ENCODE data around the gene TMUB1. TPM values are rescaled to one million over a fixed set of nuclear protein-coding genes. Genes with fewer than 3 reads are reported as not detected.

Gene TMUB1
- 34.0 to 56.4 TPM (median 54.1 TPM) in 5 replicates for total RNA-seq (2022; extraction: Qiagen RNA extraction; ENCODE audit: low read depth)

GRCh38 chr7:151083071-151083823, at the start of gene TMUB1:
TMUB1 (minus strand) TSS chr7:151083493; CDS start chr7:151082563, 930 bp downstream.

GRCh38 chr7:151085691-151086620, 2.7 kb upstream of the TMUB1 start, which contains the start of gene AGAP3:
AGAP3 (plus strand) TSS chr7:151086475; CDS start chr7:151086742, 267 bp downstream.

GRCh38 chr7:151080522-151081169, 2.6 kb downstream of the TMUB1 start, which contains the start of gene FASTK:
FASTK (minus strand) TSS chr7:151080809; CDS start chr7:151080766, 43 bp downstream.

GRCh38 chr7:151059367-151060112, 23.8 kb downstream of the TMUB1 start, which contains the start of gene SLC4A2:
SLC4A2 (plus strand) TSS chr7:151059589; CDS start chr7:151061988, 2,399 bp downstream.

GRCh38 chr7:151057506-151057988, 25.7 kb downstream of the TMUB1 start, which contains the start of gene CDK5:
CDK5 (minus strand) TSS chr7:151057897; CDS start chr7:151057848, 49 bp downstream.

GRCh38 chr7:151047976-151048815, 35.1 kb downstream of the TMUB1 start, which contains the start of gene ASIC3:
ASIC3 (plus strand) TSS chr7:151048531; CDS start chr7:151048886, 355 bp downstream.

Other genes starting within 250 kb of the TMUB1 start
- not detected in 5 replicates for gene AOC1, start 231.0 kb downstream of the TMUB1 start, total RNA-seq (2022; extraction: Qiagen RNA extraction; ENCODE audit: low read depth)
- 1.2 to 1.6 TPM (median 1.5 TPM) in 5 replicates for gene KCNH2, start 105.2 kb downstream of the TMUB1 start, total RNA-seq (2022; extraction: Qiagen RNA extraction; ENCODE audit: low read depth)
- gene NOS3, start 92.5 kb downstream of the TMUB1 start, total RNA-seq (2022; extraction: Qiagen RNA extraction; ENCODE audit: low read depth) = 0.35 to 1.2 TPM (median 0.53 TPM) in 5 replicates
- gene ATG9B, start 59.0 kb downstream of the TMUB1 start, total RNA-seq (2022; extraction: Qiagen RNA extraction; ENCODE audit: low read depth) = 0.31 to 1.3 TPM (median 0.58 TPM) in 5 replicates
- gene ABCB8, start 55.0 kb downstream of the TMUB1 start, total RNA-seq (2022; extraction: Qiagen RNA extraction; ENCODE audit: low read depth) = 36.6 to 51.9 TPM (median 46.2 TPM) in 5 replicates
- gene ASIC3, start 35.0 kb downstream of the TMUB1 start, total RNA-seq (2022; extraction: Qiagen RNA extraction; ENCODE audit: low read depth) = 5.6 to 10.8 TPM (median 9.7 TPM) in 5 replicates
- gene CDK5, start 25.6 kb downstream of the TMUB1 start, total RNA-seq (2022; extraction: Qiagen RNA extraction; ENCODE audit: low read depth) = 32.6 to 35.3 TPM (median 35.2 TPM) in 5 replicates
- gene SLC4A2, start 23.9 kb downstream of the TMUB1 start, total RNA-seq (2022; extraction: Qiagen RNA extraction; ENCODE audit: low read depth) = 198 to 288 TPM (median 268 TPM) in 5 replicates
- gene FASTK, start 2.7 kb downstream of the TMUB1 start, total RNA-seq (2022; extraction: Qiagen RNA extraction; ENCODE audit: low read depth) = 53.2 to 74.2 TPM (median 74.0 TPM) in 5 replicates
- gene AGAP3, start 3.0 kb upstream of the TMUB1 start, total RNA-seq (2022; extraction: Qiagen RNA extraction; ENCODE audit: low read depth) = 48.5 to 63.7 TPM (median 58.1 TPM) in 5 replicates
- 0.26 TPM in 1 of 5 replicates, not detected in the others for gene GBX1, start 84.2 kb upstream of the TMUB1 start, total RNA-seq (2022; extraction: Qiagen RNA extraction; ENCODE audit: low read depth)
- gene ASB10, start 103.8 kb upstream of the TMUB1 start, total RNA-seq (2022; extraction: Qiagen RNA extraction; ENCODE audit: low read depth) = not detected in 5 replicates
- gene H2BK1, start 127.0 kb upstream of the TMUB1 start, total RNA-seq (2022; extraction: Qiagen RNA extraction; ENCODE audit: low read depth) = not detected in 5 replicates
- gene ABCF2, start 143.7 kb upstream of the TMUB1 start, total RNA-seq (2022; extraction: Qiagen RNA extraction; ENCODE audit: low read depth) = 61.3 to 66.0 TPM (median 62.7 TPM) in 5 replicates
- 38.4 to 50.0 TPM (median 45.5 TPM) in 5 replicates for gene CHPF2, start 149.0 kb upstream of the TMUB1 start, total RNA-seq (2022; extraction: Qiagen RNA extraction; ENCODE audit: low read depth)
- gene SMARCD3, start 165.2 kb upstream of the TMUB1 start, total RNA-seq (2022; extraction: Qiagen RNA extraction; ENCODE audit: low read depth) = 9.0 to 11.6 TPM (median 9.7 TPM) in 5 replicates